HG03103 (cell line): ENCODE results near the gene ERC1.

Experiments
- ATAC-seq: cut with Tn5 transposase; IDR thresholded peaks from one replicate; pipeline ENCODE4 v1.9.1; 2021; ENCODE audit warnings: low read depth; ENCODE audit not compliant: unreplicated experiment

ERC1 gene

DNA sequence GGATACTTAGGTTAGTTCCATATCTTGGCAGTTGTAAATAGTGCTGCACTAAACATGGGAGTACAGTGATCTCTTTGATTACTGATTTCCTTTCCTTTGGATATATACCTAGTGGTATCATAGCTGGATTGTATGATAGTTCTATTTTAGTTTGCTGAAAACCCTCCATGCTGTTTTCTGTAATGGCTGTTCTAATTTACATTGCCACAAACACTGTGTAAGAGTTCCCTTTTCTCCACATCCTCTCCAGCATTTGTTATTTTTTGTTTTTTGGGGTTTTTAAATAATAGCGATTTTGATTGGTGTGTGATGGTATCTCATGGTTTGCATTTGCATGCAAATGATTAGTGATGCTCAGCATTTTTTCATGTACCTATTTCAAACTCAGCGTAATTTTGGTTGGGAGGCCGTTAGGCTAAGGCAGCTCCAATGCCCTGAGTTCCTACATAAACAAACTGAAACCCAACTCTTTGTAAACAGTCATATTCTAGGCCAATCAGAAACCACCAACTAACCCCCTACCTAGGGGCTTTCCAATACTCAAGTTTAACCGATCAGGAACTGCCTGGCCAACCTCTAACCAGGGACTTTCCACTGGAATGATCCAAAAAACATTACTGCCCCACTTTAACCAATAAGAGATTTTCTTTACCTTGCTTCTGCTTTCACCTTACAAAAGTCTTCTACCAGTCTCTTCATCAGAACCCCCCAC is 431.7 kb downstream of the ERC1 start:
- no peak for ATAC-seq

DNA sequence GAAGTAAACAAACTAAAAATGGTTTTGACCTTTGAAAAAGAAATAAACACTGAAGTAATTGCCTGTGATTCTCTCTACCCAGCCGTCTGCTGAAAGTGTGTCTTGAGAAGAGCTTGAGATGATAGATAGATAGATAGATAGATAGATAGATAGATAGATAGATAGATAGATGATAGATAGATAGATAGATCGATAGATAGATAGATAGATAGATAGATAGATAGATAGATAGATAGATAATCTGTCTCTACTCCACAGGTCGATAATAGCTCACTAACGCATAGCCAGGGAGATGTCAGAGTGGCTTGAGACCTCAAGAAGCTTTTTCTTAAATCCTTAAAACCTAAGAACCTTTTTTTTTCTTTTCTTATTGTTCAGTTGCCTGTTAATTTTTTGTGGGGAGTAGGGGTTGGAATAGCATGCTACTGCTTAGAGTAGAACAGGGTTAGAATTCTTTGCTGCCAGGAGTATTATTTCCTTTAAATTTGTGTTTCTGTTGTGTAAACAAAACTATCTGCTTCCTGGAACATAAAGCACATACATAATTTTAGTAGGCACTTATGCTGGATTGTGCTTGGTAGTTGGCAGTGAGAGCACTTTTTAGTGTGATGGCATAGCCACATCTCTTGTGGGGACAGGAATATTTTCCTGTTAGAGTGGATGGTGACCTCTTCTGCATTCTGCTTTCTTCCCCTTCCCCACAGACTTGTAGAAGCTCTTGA is 433.8 kb downstream of the ERC1 start:
- no peak for ATAC-seq

DNA sequence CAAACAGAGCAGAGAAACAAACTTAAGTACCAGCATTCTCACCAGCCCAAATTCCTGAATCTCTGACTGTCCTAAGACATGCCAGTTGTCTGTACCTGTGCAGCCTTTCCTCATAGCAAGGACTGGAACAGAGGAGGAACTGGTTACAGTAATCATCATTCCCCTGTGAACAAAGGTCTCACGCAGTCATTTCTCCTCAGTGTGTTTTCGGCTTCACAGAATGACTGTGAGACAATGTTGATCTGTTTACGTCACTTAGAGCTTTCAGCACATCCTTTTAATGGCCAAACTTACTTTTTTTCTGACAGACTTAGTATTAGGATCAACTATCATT is 434.3 kb downstream of the ERC1 start:
- ATAC-seq: no peak

DNA sequence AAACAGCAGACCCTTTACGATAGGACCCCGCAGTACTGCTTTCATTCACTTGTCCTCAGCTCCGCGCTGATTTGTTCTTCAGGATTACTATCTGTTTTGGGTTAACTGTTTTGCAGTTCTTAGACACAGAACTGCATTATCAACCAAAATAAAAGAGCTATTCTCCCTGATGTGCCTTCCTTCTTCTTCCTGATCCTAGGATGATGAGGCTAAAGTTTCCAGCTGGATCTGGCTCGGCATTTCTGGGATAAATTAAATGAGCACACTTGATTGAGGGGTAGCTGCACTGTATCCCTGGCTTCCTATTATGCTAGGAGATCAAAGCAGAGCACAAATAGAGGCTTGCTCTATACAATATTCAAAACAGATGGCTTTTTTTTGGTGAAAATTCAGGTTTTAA is 437.6 kb downstream of the ERC1 start:
- no peak for ATAC-seq

DNA sequence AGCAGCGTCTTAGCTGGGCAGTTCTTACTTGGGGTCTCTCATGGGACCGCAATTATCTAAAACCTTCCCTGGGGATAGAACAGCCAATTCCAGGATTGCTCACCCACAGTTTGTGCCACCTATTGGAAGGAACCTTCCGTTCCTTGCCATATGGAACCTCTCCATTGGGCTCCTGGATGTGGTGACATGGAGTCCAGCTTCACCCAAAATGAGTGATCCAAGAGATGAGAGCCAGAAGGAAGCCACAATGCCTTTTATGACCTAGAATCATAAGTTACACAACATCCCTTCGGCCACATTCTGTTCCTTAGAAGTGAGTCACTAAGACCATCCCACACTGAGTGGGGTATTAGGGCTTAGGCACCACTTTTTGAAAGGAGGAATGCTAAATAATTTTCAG is 439.0 kb downstream of the ERC1 start:
- no peak for ATAC-seq

DNA sequence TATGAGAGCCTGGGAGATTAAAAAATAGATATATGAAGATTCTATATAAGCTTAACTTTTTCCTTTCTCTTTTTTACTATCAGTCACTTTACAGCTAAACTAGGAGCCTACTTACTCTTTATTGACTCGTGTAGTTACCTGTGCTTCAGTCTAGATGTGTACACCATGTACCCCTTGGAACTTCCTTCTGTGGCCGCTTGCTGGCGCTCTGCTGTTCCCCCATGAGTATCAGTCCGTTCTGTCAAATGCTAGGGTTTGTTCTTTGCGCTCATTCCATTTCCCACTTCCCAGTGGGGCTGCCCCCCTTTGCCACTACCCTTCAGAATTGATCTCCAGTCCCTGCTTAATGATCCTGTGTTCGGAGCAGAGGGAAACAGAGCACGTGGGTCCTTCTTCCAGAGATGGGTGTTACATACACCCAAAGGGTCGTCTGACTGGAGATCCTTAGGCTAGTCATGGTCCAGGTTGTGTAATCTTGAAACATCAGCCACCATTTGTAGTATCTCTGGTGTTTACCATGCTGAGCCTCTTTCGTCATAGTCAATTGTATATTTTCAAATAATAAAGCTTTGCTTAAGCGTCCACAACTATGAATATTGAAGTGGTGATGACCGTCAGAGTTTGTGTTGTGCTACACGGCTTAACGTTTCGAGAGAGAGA is 443.4 kb downstream of the ERC1 start:
- ATAC-seq: no peak

DNA sequence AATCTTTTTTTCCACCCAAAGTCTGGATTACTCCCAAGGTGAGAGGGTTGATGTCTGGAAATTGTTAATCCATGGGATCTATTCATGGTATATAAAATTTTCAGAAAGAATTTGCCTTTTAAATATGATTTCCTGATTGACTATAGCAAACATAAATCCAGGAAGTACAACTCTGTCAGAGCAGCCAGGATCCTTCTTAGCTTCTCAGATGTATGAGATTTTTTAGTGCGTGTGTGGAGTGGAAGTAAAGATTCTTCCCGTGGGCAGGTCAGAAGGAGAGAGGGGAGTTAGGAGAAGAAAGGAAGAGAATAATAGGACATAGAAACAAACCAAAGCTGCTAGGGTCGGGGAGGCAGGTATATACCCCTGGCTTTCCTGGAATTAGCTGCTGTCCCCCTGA is 444.0 kb downstream of the ERC1 start:
- ATAC-seq: no peak

DNA sequence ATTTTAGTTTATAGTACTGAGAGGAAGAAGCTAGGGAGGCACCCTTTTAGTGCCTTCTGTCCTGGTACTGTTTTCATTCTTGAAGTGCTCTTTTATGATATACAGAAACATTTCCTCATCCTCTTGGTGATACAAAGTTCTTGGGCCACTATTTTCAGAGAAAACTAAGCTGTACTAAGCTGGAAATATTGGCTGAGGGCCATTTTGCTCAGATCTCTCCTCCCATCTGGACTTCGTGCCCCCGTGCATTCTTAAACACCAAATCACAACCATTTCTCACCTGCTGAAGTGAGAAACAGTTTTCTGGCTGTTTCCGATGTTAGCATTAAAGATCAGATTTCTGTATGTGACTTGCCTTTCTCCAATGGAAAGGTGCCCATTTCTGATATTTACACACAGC is 444.4 kb downstream of the ERC1 start:
- ATAC-seq: no peak

DNA sequence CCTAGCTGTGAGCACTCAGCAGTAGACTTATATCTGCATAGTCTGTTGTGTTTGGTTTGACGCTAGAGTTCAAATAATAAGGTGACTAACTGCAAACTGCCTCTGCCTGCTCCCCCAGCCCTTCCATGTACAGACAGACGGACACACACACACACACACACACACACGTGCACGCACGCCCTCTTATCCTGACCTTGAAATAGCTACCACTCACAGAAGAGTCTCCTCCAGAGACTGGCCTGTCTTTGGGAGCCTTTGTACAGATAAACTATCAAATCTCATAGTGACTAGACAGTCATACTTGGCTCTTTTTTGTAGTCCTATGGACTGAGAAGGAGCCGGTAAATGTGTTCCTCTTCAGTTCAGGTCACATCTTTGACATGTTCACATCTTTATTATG is 445.0 kb downstream of the ERC1 start:
- ATAC-seq: no peak

DNA sequence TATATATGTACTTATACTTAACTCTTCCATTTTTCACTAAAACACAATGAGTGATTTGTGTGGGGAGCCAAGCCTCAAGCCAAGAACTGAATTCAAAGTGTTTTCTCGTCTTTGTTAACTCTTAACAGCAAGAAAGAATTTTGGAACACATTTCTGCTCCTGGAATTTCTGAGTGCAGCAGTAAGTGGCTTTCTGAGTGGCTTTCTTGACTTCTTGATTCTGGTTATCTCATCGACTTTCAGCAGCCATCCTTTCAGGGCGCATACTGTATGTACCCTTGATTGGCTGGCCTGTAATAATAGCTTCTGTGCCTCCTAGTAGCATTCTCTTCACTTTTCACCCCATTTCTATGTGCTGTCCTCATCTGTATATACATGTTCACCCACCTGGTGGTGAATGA is 446.0 kb downstream of the ERC1 start:
- no peak for ATAC-seq

DNA sequence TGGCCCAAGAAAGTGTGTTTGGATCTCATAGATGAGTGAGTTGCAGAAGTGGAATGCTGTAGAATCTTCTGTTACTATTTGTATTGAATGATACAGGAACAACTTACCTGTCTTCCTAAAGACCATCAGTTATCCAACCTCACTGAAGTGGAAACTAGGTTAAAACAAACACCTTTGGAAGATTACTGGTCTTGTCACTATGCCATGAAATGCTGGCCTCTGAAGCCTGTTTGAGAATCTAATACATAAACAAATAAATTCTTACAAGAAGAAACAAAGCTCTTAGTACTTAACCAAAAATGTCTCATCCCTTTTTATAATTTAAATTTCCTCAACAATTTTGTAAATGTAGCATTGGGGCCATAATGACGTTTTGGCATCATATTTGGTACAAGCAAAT is 448.2 kb downstream of the ERC1 start:
- no peak for ATAC-seq

DNA sequence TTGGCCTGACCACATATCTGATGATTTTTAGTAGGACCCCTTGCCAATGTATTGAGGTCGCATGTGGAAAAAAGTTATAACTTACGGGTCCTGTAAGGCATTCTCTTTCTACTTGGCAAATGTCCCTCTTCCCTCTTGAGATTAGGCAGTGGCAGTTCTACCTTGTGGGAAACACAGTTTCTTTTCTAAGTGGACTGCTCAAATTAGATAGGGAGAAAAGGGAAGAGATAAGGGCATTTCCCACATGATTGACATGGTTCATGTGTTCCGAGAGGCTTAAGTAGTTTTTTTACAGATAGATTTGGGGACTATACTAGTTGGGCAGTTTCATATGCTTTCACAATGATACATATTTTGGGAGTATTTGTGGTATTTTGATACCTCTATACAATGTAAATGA is 448.7 kb downstream of the ERC1 start:
- no peak for ATAC-seq

DNA sequence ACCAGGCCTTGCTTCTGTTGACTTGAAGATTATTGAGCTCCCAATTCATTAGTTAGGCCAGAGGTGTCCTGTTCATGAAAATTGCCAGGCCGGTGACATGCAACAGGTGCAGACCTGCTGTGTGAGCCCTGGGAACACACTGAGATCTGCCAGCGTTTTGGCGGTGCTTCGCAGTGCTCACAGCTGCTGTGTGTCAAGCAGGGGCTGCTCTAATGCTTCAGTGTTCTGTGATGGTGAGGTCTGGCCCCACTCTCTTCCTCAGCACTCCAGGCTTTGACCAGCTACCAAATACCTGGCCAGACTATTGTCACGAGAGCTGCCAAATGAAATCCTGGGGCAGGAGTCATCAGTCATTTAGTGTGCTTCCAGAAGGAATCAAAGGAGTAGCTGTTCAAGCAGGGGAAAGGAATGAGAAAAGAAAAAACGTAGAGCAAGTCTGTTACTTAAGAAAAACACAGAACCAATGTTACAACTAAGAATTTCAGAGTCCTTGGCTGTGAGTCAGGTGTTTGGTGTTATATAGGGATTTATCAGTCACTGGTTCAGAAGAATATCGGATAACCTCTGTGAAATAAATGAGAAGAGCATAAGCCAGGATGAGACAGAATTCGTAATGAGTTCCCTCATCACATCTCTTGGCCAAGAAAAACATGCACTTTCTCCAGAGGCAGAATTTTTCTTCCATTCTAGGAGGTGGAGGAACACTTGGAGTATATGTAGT is 452.6 kb downstream of the ERC1 start:
- no peak for ATAC-seq

DNA sequence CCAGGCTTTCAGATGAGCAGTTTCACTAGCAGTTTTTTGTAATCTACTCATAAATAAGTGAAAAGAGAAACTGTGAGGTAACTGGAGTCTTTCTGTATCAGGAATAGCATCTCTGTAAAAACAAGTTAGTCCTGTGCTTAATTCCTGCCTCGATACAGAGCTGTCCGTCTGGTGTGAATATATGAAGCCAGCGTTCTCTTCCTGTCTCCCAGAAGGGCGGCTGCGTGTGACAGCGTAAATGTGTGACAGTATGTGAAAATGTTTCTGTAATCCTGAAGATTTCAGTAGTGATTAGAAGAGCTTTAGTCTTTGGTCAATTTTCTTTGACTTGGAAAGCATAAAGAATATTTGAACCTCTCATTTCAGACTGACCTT is 453.1 kb downstream of the ERC1 start:
- no peak for ATAC-seq

DNA sequence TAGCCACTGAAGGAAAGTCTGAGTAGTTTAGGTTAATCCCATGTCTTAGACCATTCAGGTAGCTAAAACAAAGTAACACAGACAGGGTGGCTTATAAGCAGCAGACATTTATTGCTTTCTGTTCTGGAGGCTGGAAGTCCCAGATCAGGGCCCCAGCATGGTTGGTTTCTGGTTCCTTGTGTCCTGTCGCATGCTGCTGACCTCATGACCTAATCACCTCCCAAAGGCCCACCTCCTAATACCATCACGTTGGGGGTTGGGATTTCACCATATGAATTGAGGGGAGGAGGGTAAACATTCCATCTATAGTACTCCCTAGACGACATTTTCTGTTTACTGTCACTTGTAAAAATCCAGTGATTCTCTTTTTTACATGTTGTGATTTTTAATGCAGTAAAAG is 454.8 kb downstream of the ERC1 start:
- ATAC-seq: no peak

DNA sequence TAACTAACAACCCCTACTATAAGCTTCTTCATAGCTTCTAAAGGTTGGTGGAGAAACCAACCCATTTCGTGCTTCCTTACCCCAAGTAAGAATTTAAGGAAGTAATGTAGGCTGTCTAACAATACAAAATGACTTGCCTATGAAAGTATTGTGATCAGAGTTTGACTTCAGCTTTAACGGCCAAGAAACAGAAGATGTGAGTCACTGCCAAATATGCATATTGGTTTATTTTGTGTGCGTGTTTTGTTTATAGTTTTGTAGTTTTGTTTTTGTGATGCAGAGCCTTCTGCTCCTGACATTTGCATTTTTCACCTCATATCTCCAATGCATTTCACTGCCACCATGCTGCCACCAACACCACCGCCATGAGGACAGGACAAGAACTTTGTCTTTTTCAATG is 457.3 kb downstream of the ERC1 start:
- ATAC-seq: no peak

DNA sequence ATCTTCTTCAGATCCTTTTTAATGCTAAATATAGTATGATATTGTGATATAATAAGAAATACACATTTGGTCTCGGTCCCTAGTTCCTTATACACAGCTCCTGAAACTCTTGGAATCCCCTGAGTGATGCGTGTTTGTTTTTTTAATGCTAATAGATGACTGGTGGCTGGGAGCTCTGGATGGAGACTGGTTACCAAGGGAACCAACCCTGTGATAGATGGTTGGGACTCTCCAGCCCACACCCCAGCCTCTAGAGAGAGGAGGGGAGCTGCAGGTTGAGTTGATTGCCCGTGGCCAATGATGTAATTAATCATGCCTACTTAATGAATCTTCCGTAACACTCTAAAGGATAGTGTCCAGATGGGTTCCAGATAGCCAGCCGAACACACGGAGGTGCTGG is 462.8 kb downstream of the ERC1 start:
- no peak for ATAC-seq

DNA sequence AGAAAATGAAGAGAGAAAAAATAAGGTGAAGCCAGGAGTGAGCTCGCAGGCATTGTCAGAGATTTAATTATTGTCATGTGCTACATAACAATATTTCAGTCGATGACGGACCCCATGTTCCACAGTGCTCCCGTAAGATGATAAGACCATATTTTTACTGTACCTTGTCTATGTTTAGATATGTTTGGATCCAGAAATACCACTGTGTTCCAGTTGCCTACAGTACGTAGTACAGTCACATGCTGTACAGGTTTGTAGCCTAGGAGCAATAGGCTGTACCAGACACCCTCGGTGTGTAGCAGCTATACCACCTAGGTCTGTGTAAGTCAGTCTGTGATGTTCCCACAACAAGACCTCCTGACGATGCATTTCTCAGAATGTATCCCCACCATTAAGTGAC is 465.9 kb downstream of the ERC1 start:
- ATAC-seq: no peak

DNA sequence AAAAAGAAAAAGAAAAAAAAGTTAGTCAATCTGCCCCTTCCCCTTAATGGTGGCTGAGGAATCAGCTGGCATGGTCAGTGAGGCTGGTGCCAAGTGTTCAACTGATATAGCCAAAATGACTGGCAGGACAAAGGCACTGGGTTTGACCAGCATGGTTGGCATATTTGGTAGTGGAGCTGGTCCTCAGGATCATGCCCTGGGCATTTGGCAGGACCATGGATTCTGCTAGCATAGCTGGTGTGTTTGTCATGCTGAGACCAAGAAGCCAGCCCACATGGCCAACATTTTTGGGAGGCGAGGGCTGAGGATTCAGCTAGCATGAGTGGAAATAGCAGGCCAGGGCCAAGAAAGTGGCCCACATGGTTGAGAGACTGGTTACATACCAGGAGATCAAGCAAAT is 466.9 kb downstream of the ERC1 start:
- ATAC-seq: no peak

DNA sequence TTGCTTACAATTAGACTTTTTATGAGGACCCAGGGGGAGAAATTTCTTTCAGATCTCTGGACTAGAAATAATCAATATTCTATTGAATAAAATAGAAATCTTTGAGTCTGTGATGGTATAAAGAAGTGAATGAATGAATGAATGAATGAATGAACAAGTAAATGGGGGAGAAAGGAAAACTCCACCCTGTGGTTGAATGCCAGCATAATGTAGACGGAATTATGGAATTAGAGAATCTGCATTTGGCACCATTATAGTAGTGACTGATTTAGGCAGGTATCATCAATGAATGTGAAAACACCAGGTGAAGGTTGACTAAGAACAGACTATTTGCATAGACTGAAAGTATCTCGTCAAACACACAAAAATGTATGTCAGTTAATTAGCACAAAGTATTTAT is 468.3 kb downstream of the ERC1 start:
- no peak for ATAC-seq

DNA sequence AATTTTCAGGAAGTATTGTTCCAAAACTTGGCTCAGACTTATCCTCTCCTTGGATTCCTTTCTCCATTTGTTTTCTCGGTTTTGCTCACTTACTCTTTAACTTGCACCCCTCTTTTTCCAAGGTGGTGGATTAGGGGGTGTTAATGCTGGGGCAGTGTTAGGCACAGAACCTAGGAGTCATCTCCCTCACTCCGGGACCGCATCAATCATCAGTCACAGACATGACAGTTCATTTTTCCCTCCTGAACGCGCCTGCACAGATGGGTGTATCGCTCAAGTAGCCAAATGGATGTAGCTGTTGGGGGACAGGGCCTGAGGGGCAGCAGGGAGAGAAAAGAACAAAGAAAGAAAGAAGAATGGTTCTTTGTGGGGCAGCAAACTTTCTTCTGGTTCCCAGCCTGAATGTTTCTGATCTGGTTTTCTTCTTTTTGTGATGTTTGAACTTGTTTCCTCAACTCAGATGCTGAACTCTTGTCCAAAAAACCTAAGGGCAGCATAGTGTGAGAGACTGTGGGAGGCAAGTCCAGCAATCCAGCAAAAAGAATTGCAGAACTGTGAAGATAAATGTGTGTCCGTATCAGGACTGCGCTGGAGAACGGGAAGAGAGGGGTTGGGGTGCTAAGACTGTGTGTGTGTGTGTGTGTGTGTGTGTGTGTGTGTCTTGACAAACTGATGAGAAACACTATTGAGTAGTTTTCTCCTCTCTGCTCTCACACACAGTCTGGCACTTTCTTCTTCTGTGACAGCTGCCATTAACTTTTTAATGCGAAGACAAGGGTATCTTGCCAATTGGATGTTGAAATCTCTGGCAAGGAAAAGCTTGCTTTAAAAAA is 472.3 kb downstream of the ERC1 start:
- no peak for ATAC-seq
